ENCODE measurements around the gene YWHAQ.
"Not testable (repeated sequence)": the region's sequence is repeated elsewhere in the genome, so short reads cannot be mapped to it uniquely, and the experiment has no call there.

The YWHAQ gene

GRCh38 chr2:9584902-9585301 lies 45.9 kb downstream of the YWHAQ start:
- H2BK15ac ChIP-seq (replicated peaks; ENCODE audit: low read depth); H3K79me1 ChIP-seq (ENCODE audit: low read length); H3K79me2 ChIP-seq (ENCODE audit: control insufficient read depth, insufficient read depth, low read length); DNase-seq; H3K36me3 ChIP-seq (ENCODE audit: control insufficient read depth, insufficient read depth, low read length); H3K4me3 ChIP-seq (ENCODE audit: low read length); H4K8ac ChIP-seq (ENCODE audit: low read depth, low read length); H3K23ac ChIP-seq (ENCODE audit: low read length); H3K56ac ChIP-seq (ENCODE audit: low read length); H3K27ac ChIP-seq (ENCODE audit: low read depth, low read length); H4K5ac ChIP-seq (ENCODE audit: low read length); H2BK120ac ChIP-seq (ENCODE audit: low read depth, low read length); H3K27me3 ChIP-seq (ENCODE audit: insufficient read depth, low read length, poor library complexity); H2AK5ac ChIP-seq (ENCODE audit: low read length); H3K4ac ChIP-seq (ENCODE audit: low read depth, low read length); H3K9ac ChIP-seq (ENCODE audit: low read length); H3K4me1 ChIP-seq (ENCODE audit: control insufficient read depth, low read depth, low read length); H2BK5ac ChIP-seq (ENCODE audit: low read length); H3K4me2 ChIP-seq (ENCODE audit: low read length); H3K18ac ChIP-seq (ENCODE audit: low read length): not testable (repeated sequence)

- Histone ChIP-seq H3K79me2 (ENCODE audit: control insufficient read depth, insufficient read depth, low read length) (no peaks in the 10 kb centered on the region), H2BK120ac (ENCODE audit: low read depth, low read length) (no peak overlapping the region), H2BK15ac (replicated peaks; ENCODE audit: low read depth) (no peak overlapping the region), H3K4me3 (ENCODE audit: low read length) (no peak overlapping the region), H3K4me1 (ENCODE audit: control insufficient read depth, low read depth, low read length) (no peaks in the 10 kb centered on the region), H4K5ac (ENCODE audit: low read length) (no peak overlapping the region), H3K4ac (ENCODE audit: low read depth, low read length) (no peak overlapping the region), H3K4me2 (ENCODE audit: low read length) (no peak overlapping the region), H3K23ac (ENCODE audit: low read length) (no peak overlapping the region), H2AK5ac (ENCODE audit: low read length) (no peak overlapping the region), H4K8ac (ENCODE audit: low read depth, low read length) (no peak overlapping the region), H2BK5ac (ENCODE audit: low read length) (no peak overlapping the region), H3K27me3 (ENCODE audit: insufficient read depth, low read length, poor library complexity) (no peaks in the 10 kb centered on the region), H3K36me3 (ENCODE audit: control insufficient read depth, insufficient read depth, low read length) (peaks cover 7% of the 10 kb centered on the region), H3K79me1 (ENCODE audit: low read length) (peaks cover 2% of the 10 kb centered on the region), H3K18ac (ENCODE audit: low read length) (no peak overlapping the region), H3K56ac (ENCODE audit: low read length) (no peak overlapping the region), H3K27ac (ENCODE audit: low read depth, low read length) (no peak overlapping the region), H3K9ac (ENCODE audit: low read length) (no peak overlapping the region)
- DNase-seq = no peak
- whole genome bisulfite sequencing (ENCODE audit: extremely low coverage, insufficient coverage, low lambda C conversion rate) = no CpG with 5 or more reads among the region's 5 CpGs
These were observed 48.2 kb downstream of the YWHAQ start for GRCh38 chr2:9582624-9583023.

- Histone ChIP-seq H2BK15ac (replicated peaks; ENCODE audit: low read depth) (no peak overlapping the region), H3K36me3 (ENCODE audit: control insufficient read depth, insufficient read depth, low read length) (peaks cover 2% of the 10 kb centered on the region), H2BK5ac (ENCODE audit: low read length) (no peak overlapping the region), H3K27me3 (ENCODE audit: insufficient read depth, low read length, poor library complexity) (no peaks in the 10 kb centered on the region), H4K5ac (ENCODE audit: low read length) (no peak overlapping the region), H3K9ac (ENCODE audit: low read length) (no peak overlapping the region), H3K79me1 (ENCODE audit: low read length) (no peaks in the 10 kb centered on the region), H3K4ac (ENCODE audit: low read depth, low read length) (no peak overlapping the region), H3K27ac (ENCODE audit: low read depth, low read length) (no peak overlapping the region), H3K4me3 (ENCODE audit: low read length) (no peak overlapping the region), H2AK5ac (ENCODE audit: low read length) (no peak overlapping the region), H3K79me2 (ENCODE audit: control insufficient read depth, insufficient read depth, low read length) (no peaks in the 10 kb centered on the region), H3K4me1 (ENCODE audit: control insufficient read depth, low read depth, low read length) (peaks cover 2% of the 10 kb centered on the region), H3K56ac (ENCODE audit: low read length) (no peak overlapping the region), H3K4me2 (ENCODE audit: low read length) (no peak overlapping the region), H4K8ac (ENCODE audit: low read depth, low read length) (no peak overlapping the region), H3K23ac (ENCODE audit: low read length) (no peak overlapping the region), H3K18ac (ENCODE audit: low read length) (no peak overlapping the region), H2BK120ac (ENCODE audit: low read depth, low read length) (no peak overlapping the region)
- WGBS (ENCODE audit: extremely low coverage, insufficient coverage, low lambda C conversion rate) = no CpG with 5 or more reads among the region's 9 CpGs
- no peak for DNase-seq
These were observed 52.1 kb downstream of the YWHAQ start for GRCh38 chr2:9578467-9579235.

- peak; percentile 88 for DNase-seq
- Histone ChIP-seq H3K23ac (ENCODE audit: low read length) (no peak overlapping the region), H3K4ac (ENCODE audit: low read depth, low read length) (no peak overlapping the region), H2AK5ac (ENCODE audit: low read length) (no peak overlapping the region), H3K4me2 (ENCODE audit: low read length) (no peak overlapping the region), H3K27me3 (ENCODE audit: insufficient read depth, low read length, poor library complexity) (no peaks in the 10 kb centered on the region), H3K18ac (ENCODE audit: low read length) (no peak overlapping the region), H3K4me3 (ENCODE audit: low read length) (no peak overlapping the region), H4K8ac (ENCODE audit: low read depth, low read length) (no peak overlapping the region), H3K79me2 (ENCODE audit: control insufficient read depth, insufficient read depth, low read length) (no peaks in the 10 kb centered on the region), H2BK120ac (ENCODE audit: low read depth, low read length) (no peak overlapping the region), H2BK15ac (replicated peaks; ENCODE audit: low read depth) (no peak overlapping the region), H3K4me1 (ENCODE audit: control insufficient read depth, low read depth, low read length) (peaks cover 2% of the 10 kb centered on the region), H4K5ac (ENCODE audit: low read length) (no peak overlapping the region), H3K9ac (ENCODE audit: low read length) (no peak overlapping the region), H3K36me3 (ENCODE audit: control insufficient read depth, insufficient read depth, low read length) (no peaks in the 10 kb centered on the region), H3K79me1 (ENCODE audit: low read length) (no peaks in the 10 kb centered on the region), H3K56ac (ENCODE audit: low read length) (no peak overlapping the region), H3K27ac (ENCODE audit: low read depth, low read length) (peak overlapping the region; percentile 73), H2BK5ac (ENCODE audit: low read length) (no peak overlapping the region)
- no CpG with 5 or more reads among the region's 2 CpGs for WGBS (ENCODE audit: extremely low coverage, insufficient coverage, low lambda C conversion rate)
These were observed 56.5 kb downstream of the YWHAQ start for GRCh38 chr2:9574331-9574730.

GRCh38 chr2:9573840-9574239 lies 57.0 kb downstream of the YWHAQ start:
- Histone ChIP-seq H2AK5ac (ENCODE audit: low read length) (no peak overlapping the region), H2BK120ac (ENCODE audit: low read depth, low read length) (peak overlapping the region; percentile 74), H3K79me1 (ENCODE audit: low read length) (no peaks in the 10 kb centered on the region), H3K56ac (ENCODE audit: low read length) (no peak overlapping the region), H3K4me3 (ENCODE audit: low read length) (no peak overlapping the region), H3K36me3 (ENCODE audit: control insufficient read depth, insufficient read depth, low read length) (no peaks in the 10 kb centered on the region), H3K18ac (ENCODE audit: low read length) (no peak overlapping the region), H3K27me3 (ENCODE audit: insufficient read depth, low read length, poor library complexity) (no peaks in the 10 kb centered on the region), H3K4ac (ENCODE audit: low read depth, low read length) (no peak overlapping the region), H2BK15ac (replicated peaks; ENCODE audit: low read depth) (no peak overlapping the region), H3K27ac (ENCODE audit: low read depth, low read length) (peak overlapping the region; percentile 25), H3K23ac (ENCODE audit: low read length) (no peak overlapping the region), H4K5ac (ENCODE audit: low read length) (no peak overlapping the region), H3K79me2 (ENCODE audit: control insufficient read depth, insufficient read depth, low read length) (no peaks in the 10 kb centered on the region), H4K8ac (ENCODE audit: low read depth, low read length) (no peak overlapping the region), H3K9ac (ENCODE audit: low read length) (no peak overlapping the region), H3K4me1 (ENCODE audit: control insufficient read depth, low read depth, low read length) (peaks cover 2% of the 10 kb centered on the region), H2BK5ac (ENCODE audit: low read length) (peak overlapping the region; percentile 22), H3K4me2 (ENCODE audit: low read length) (no peak overlapping the region)
- no peak for DNase-seq
- no CpG with 5 or more reads among the region's 4 CpGs for WGBS (ENCODE audit: extremely low coverage, insufficient coverage, low lambda C conversion rate)

Data from mesendoderm (in vitro differentiated cells).